ENCODE results near the gene PHLDB2.

- TF ChIP-seq POLR2A (IDR thresholded peaks at IDR 0.05) (no peak), CTCF (IDR thresholded peaks at IDR 0.05) (no peak)
These were observed 22.0 kb upstream of the PHLDB2 start for GRCh38 chr3:111837112-111837511.
